GM11168 (cell line): ENCODE data around the gene ZNF648.
"Not testable (repeated sequence)": the region's sequence is repeated elsewhere in the genome, so short reads cannot be mapped to it uniquely, and the experiment has no call there.

Experiments used
- in situ Hi-C: fragments of 300-500 bp; cut with MboI; formaldehyde crosslinking; loops from one replicate; pipeline ENCODE4 v1.12.0; 2022; ENCODE audit warnings: low sequenced_read_pairs; ENCODE audit not compliant: unreplicated experiment

ZNF648 gene

DNA sequence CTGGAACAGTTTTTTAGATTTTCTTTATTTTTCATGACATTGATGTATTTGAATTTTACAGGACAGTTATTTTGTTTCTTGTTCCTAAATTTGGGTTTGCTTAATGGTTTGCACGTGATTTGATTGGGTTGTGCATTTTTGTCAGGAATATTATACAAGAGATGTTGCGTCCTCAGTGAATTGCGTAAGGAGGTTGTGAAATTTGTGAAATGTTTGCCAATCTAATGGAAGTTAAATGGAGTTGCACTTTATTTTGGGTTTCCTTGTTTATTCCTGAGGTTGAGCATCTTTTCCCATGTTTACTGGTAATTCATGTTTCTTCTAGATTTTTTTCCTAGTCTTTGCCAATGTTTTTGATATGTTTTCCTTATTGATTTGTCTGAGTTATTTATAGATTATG, 19.9 kb downstream of the ZNF648 start:
- in situ Hi-C loops, result no loop called here

DNA sequence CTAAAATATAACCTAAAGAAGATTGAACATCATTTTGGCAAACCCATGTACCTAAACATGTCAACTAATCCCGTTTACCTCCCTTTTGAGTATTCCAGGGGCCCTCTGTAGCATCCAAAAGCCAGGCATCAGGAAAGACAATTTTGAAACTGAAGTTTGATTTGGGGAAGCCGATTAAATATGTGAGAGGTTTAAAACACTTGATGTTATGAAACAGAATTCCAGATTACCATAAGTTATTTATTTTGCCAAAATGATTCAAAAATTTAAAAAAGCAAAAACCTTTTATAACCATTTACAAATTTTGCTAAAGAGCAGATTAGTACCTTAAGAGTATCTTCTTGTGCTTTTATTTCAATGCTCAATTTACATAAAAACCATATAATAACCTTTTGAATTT, 23.3 kb downstream of the ZNF648 start:
- in situ Hi-C loops, result no loop called here

DNA sequence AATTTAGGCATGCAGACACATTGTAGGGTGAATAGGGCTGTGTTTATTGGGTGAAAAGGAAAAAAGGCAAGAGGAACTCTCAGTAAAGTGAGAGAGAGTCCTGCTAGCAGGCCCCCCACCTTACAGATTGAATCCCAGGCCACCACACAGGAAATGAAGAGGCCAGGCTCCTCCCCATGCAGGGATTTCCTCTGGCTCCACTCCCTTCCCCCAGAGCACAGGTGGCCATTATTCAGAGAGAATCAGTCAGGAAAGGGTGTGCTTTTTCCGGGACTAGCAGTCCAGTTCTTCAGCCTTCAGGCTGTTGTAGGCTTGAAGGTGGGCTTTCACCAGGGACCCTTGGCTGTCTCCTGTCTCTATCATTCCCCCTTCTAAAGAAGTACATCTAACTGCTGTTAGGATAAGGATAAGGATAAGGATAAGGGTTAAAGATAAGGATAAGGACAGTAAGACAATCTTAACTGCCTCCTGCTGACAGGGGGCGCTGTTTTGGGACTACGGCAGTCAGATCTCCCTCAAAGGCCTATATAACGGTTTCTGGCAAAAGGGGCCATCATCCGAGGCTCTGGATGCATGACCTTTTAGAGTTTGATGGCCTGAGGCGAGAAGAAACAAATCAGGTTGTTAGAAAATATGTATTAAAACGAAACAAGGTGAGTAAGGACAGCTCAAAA, 26.3 kb downstream of the ZNF648 start:
- in situ Hi-C loops, result no loop called here

DNA sequence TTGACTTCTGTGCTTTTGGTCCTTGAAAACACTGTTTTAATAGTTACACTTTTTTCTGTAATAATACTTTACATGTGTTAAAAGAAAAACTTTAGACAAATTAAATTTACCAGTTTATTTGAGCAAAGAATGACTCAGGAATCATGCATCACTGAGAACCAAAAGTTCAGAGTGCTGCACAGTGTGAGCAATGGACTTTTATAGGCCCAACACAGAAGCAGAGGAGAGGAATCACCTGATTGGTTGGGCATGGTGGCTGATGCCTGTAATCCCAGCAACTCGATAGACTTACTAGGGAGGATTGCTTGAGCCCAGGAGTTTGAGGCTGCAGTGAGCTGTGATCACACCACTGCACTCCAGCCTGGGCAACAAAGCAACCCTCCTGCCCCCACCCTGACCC, 29.3 kb downstream of the ZNF648 start:
- in situ Hi-C loops, result no loop called here

DNA sequence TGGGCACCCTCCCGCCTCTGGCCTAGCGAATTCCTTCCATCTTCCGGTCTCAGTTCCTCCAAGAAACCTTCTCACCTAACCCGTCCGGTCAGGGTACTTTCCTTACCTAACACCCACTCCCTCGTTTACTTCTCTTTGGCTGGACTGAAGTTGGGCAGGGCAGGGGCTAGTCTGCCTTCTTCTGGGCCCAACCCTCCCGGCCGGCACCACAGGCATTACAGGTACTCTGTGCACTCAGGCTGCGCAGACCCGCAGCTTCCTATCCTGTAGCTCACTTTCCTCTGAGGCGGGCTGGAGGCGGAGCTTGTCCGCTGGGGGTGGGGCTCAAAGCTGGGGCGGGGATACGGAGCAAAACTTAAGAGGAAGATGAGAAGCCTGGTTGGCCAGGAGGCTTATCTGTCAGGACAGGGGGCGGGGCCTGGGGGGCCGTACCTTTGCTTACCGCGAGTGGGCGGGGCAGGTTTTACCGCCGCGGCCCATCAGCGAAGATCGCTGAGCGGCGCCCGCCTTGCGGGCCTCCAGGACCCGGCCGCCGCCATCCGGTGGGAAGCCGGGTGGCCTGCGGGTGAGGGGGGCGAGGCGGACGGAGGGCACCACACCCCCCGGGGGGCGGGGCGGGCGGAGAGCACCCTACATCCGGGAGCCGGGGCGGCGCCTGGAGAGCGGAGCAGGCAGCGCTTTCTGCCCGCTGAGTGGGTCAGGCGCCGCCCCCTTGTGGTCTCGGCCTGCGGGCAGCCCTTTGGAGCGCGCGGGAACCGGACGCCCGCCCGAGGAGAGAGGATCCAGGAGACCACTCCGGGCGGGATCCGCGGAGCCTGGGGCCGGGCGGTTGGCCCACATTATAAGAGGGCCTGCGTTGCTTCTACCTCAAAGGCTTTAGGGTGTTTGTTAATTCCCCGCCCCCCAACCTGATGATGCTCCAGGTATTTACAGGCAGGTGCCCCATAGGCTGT, 31.9 kb downstream of the ZNF648 start:
- in situ Hi-C loops, result no loop called here

DNA sequence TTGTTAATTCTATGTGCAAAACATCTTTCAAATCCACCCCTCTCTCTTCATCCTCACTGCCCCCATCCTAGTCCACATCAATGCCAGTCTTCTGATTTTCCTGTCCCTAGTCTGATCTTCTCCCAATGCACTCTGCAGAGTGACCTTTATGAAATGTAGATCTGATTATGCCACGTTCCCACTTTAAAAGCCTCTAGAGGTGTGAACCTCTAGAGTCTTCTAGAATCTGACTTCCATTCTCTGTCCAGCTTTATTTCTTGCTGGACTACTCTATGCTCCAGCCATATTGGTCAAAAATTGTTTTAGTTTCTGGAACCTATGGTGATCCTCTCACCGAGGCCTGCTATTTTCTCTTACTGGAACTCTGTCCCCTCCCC, 32.5 kb downstream of the ZNF648 start:
- in situ Hi-C loops, result no loop called here

DNA sequence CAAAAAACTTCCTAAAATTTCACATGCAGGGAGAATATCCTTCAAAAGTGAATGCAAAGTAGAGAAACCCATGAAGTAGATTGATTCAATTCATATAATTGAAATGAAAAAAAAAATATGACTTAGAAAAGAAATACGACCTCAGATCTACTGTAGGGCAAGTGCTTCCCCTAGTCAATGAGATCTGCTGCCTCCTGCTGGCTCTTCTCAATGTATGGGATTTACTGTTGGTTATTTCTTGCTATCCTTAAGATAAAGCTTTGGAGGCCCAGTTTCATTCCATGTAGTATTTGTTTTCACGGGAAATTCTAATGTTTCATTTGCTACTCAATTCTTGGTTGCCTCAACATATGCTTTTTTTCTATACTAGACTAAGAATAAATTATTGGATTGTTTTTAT, 46.2 kb downstream of the ZNF648 start:
- in situ Hi-C loops, result no loop called here

DNA sequence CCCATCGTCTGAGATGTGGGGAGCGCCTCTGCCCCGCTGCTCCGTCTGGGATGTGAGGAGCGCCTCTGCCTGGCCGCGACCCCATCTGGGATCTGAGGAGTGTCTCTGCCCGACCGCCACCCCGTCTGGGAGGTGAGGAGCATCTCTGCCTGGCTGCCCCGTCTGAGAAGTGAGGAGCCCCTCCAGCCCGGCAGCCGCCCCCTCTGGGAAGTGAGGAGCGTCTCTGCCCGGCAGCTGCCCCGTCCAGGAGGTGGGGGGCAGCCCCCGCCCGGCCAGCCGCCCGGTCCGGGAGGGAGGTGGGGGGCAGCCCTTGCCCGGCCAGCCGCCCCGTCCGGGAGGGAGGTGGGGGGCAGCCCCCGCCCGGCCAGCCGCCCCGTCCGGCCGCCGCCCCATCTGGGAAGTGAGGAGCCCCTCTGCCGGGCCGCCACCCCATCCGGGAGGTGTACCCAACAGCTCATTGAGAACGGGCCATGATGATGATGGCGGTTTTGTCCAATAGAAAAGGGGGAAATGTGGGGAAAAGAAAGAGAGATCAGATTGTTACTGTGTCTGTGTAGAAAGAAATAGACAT, 50.6 kb downstream of the ZNF648 start:
- in situ Hi-C loops, result not testable (repeated sequence)

DNA sequence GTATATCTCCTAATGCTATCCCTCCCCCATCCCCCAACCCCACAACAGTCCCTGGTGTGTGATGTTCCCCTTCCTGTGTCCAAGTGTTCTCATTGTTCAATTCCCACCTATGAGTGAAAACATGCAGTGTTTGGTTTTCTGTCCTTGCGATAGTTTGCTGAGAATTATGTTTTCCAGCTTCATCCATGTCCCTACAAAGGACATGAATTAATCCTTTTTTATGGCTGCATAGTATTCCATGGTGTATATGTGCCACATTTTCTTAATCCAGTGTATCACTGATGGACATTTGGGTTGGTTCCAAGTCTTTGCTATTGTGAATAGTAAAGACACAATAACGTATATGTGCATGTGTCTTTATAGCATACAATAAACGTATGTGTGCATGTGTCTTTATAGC, 56.1 kb downstream of the ZNF648 start:
- in situ Hi-C loops, result not testable (repeated sequence)

DNA sequence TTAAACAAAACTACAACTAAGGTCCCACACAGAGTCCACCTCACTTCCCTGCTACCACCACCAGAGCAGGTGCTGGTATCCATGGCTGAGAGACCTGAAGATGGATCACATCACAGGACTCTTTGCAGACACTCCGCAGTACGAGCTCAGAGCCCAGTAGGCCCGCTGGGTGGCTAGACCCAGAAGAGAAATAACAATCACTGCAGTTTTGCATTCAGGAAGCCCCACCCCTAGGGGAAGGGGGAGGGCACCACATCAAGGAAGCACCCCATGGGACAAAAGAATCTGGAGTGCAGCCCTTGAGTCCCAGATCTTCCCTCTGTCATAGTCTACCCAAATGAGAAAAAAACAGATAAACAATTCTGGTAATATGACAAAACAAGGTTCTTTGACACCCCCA, 56.9 kb downstream of the ZNF648 start:
- in situ Hi-C loops, result no loop called here
